Small intestine (tissue), 7 donors: ENCODE data around the gene VWA1. TPM values are rescaled to one million over a fixed set of nuclear protein-coding genes. Genes with fewer than 3 reads are reported as not detected.
"Not testable (repeated sequence)": the region's sequence is repeated elsewhere in the genome, so short reads cannot be mapped to it uniquely, and the experiment has no call there.

Experiments
- DNase-seq, 2 donors: peaks; one replicate each; pipeline versions ENCODE4 v3.0.0 to v3.0.0-alpha.2; 2013
- FAIRE-seq: peaks from 2 replicates; lab custom pipeline; 2012; peaks lifted over from hg19 to GRCh38; lab: Jason Lieb, UNC
- H3K27ac ChIP-seq, 3 donors: one replicate each; pipeline ENCODE4 v1.5.1; 2013; ENCODE audit warnings: low read length in 2 of 3, mild to moderate bottlenecking in 2 of 3, control low read depth in 1 of 3, inconsistent platforms in 1 of 3, low read depth in 1 of 3, moderate library complexity in 1 of 3
- H3K27me3 ChIP-seq, 3 donors: one replicate each; pipeline ENCODE4 v1.6.1; 2013; ENCODE audit warnings: low read length in 3 of 3, inconsistent platforms in 1 of 3; ENCODE audit not compliant: control insufficient read depth in 3 of 3, insufficient read depth in 3 of 3
- H3K36me3 ChIP-seq, 3 donors: one replicate each; pipeline ENCODE4 v1.6.1; 2013; ENCODE audit warnings: low read length in 3 of 3, inconsistent platforms in 1 of 3, low read depth in 1 of 3, mild to moderate bottlenecking in 1 of 3, moderate library complexity in 1 of 3; ENCODE audit not compliant: control insufficient read depth in 3 of 3, insufficient read depth in 2 of 3
- H3K4me1 ChIP-seq, 3 donors: one replicate each; pipeline ENCODE4 v1.6.1; 2013; ENCODE audit warnings: low read length in 2 of 3, inconsistent platforms in 1 of 3, low read depth in 1 of 3, mild to moderate bottlenecking in 1 of 3, moderate library complexity in 1 of 3; ENCODE audit not compliant: control insufficient read depth in 3 of 3, insufficient read depth in 2 of 3
- H3K4me3 ChIP-seq, 3 donors: one replicate each; pipeline ENCODE4 v1.5.1; 2013; ENCODE audit warnings: low read length in 3 of 3, control low read depth in 1 of 3, inconsistent platforms in 1 of 3, low read depth in 1 of 3, mild to moderate bottlenecking in 1 of 3, moderate library complexity in 1 of 3
- H3K9me3 ChIP-seq, 2 donors: one replicate each; pipeline ENCODE4 v1.6.1; 2013; ENCODE audit warnings: low read depth in 1 of 2, low read length in 1 of 2; ENCODE audit not compliant: control insufficient read depth in 2 of 2, insufficient read depth in 1 of 2
- WGBS, 3 donors: extraction: QIAGEN DNeasy Blood & Tissue Kit; methylation state at CpG; one replicate each; pipeline ENCODE4 v1.1.7; 2013; 5-methylcytosine and 5-hydroxymethylcytosine counted together
- polyA plus RNA-seq, 4 donors: library from polyadenylated mRNA; stranded (reverse) in 3 of 4; unstranded in 1 of 4; fragments of 200-250 nt in 3 of 4; fragments of 120-200 nt in 1 of 4; gene quantifications; one replicate each; pipeline versions ENCODE4 v1.2.1 to v1.2.3, GENCODE V29; 2013
- donor health status: healthy with polysubstance abuse.
- donor health status: control.
- donor health status: control.
- donor health status: Bipolar disorder and iron deficiency.
- donor health status: healthy.

Gene VWA1
- polyA plus RNA-seq, 4 donors: 0.67 to 122 (median 6.9) TPM

GRCh38 chr1:1400576-1401456 is 34.7 kb upstream of the VWA1 start:
- FAIRE-seq (no peak), DNase-seq (peak in 1 of 2 donors; percentile 57)
- peak overlapping the region in 2 of 3 donors; percentile 82 to 99 for H3K4me3 ChIP-seq
- 77 to 80% (median 79%) methylated on average over 22 of the region's 22 CpGs for WGBS, 3 donors
- H3K27ac ChIP-seq: peak overlapping the region in 2 of 3 donors; percentile 75 to 90
- H3K4me1 ChIP-seq: peaks cover 0 to 31% (median 7%) of the 10 kb centered on the region in 3 donors
- peaks cover 3 to 78% (median 5%) of the 10 kb centered on the region in 3 donors for H3K36me3 ChIP-seq
- no peaks in the 10 kb centered on the region for H3K27me3 ChIP-seq
- H3K9me3 ChIP-seq: no peaks in the 10 kb centered on the region

- no peak for FAIRE-seq
- H3K4me3 ChIP-seq: peak overlapping the region in 1 of 3 donors; percentile 11
- DNase-seq: no peak
These were observed 34.0 kb upstream of the VWA1 start for GRCh38 chr1:1401457-1402010.

DNA sequence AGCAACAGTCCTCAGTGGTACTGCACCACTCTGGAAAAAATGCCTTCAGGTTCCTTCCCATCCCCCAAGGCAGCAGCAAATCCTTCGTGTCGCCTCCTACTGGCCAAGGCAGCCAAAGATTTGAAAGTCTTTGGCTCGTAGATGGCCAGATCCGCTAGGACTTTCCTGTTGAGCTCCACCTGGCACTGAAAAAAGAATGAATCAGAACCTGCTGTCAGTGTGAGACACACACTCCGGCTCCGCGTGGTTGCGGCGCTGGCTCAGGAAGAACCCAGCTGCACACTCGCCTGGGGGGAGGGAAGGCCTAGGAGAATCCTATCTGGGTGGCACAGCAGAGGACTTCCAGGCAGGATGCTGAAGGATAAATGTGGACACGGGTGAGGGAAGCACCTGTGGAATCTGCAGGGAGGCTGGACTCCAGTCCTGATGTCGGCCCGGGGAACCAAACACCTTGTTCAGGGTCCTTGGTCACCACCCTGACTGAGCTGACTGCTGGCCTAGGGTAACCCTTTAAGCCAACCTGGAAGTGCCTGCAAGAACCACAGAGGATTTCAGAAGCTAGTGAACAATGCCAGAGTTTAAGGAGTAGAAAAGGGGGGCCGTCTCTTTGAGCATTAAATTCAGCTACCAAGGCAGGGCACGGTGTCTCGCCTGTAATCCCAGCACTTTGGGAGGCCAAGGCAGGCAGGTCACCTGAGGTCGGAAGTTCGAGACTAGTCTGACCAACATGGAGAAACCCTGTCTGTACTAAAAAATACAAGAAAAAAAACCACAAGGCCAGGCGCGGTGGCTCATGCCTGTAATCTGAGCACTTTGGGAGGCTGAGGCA is 33.2 kb upstream of the VWA1 start:
- Histone ChIP-seq H3K36me3 (peaks cover 3 to 75% (median 5%) of the 10 kb centered on the region in 3 donors), H3K4me3 (no peak overlapping the region), H3K9me3 (no peaks in the 10 kb centered on the region), H3K27ac (no peak overlapping the region), H3K4me1 (peaks cover 6 to 36% (median 10%) of the 10 kb centered on the region in 3 donors), H3K27me3 (no peaks in the 10 kb centered on the region)
- WGBS, 3 donors: 75 to 79% (median 77%) methylated on average over 20 of the region's 20 CpGs
- FAIRE-seq: no peak
- DNase-seq: peak; percentile 54 to 62

More at GRCh38 chr1:1401457-1402010, 34.0 kb upstream of the VWA1 start:
- Histone ChIP-seq H3K36me3 (peaks cover 3 to 79% (median 5%) of the 10 kb centered on the region in 3 donors), H3K27me3 (no peaks in the 10 kb centered on the region), H3K27ac (peak overlapping the region in 1 of 3 donors; percentile 75), H3K9me3 (no peaks in the 10 kb centered on the region), H3K4me1 (peaks cover 6 to 36% (median 10%) of the 10 kb centered on the region in 3 donors)
- 86 to 89% (median 88%) methylated on average over 7 of the region's 7 CpGs for WGBS, 3 donors

DNA sequence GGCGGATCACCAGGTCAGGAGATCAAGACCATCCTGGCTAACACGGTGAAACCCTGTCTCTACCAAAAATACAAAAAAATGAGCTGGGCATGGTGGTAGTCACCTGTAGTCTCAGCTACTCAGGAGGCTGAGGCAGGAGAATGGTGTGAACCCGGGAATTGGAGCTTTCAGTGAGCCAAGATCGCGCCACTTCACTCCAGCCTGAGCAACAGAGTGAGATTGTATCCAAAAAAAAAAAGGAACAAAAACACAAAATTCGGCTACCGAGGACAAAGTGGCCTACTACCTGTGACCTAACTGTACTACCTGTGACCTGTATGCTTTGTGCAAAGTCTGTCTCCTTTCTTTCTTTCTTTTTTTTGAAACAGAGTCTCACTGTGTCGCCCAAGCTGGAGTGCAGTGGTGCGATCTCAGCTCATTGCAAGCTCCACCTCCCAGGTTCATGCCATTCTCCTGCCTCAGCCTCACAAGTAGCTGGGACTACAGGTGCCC is 32.5 kb upstream of the VWA1 start:
- DNase-seq, FAIRE-seq, H3K9me3 ChIP-seq, H3K27me3 ChIP-seq, H3K27ac ChIP-seq, H3K4me3 ChIP-seq: not testable (repeated sequence)
- Histone ChIP-seq H3K4me1 (peaks cover 6 to 31% (median 9%) of the 10 kb centered on the region in 3 donors), H3K36me3 (peaks cover 3 to 69% (median 5%) of the 10 kb centered on the region in 3 donors)
- 84 to 92% (median 90%) methylated on average over 9 of the region's 9 CpGs for WGBS, 3 donors

- Histone ChIP-seq H3K27ac (no peak overlapping the region), H3K9me3 (no peaks in the 10 kb centered on the region), H3K27me3 (no peaks in the 10 kb centered on the region), H3K4me1 (peaks cover 6 to 31% (median 9%) of the 10 kb centered on the region in 3 donors), H3K4me3 (no peak overlapping the region), H3K36me3 (peaks cover 3 to 66% (median 5%) of the 10 kb centered on the region in 3 donors)
- DNase-seq (no peak), FAIRE-seq (no peak)
- 81 to 88% (median 85%) methylated on average over 7 of the region's 7 CpGs for WGBS, 3 donors
These were observed 31.8 kb upstream of the VWA1 start for GRCh38 chr1:1403653-1404052.

- H3K36me3 ChIP-seq: peaks cover 3 to 61% (median 5%) of the 10 kb centered on the region in 3 donors
- DNase-seq (peak in 1 of 2 donors; percentile 20), FAIRE-seq (no peak)
- H3K9me3 ChIP-seq: no peaks in the 10 kb centered on the region
- peak overlapping the region; percentile 88 to 98 (median 92) for H3K4me3 ChIP-seq
- no peaks in the 10 kb centered on the region for H3K27me3 ChIP-seq
- peak overlapping the region; percentile 43 to 90 (median 76) for H3K27ac ChIP-seq
- WGBS, 3 donors: 28 to 38% (median 36%) methylated on average over 36 to 43 of the region's 43 CpGs
- peaks cover 5 to 21% (median 6%) of the 10 kb centered on the region in 3 donors for H3K4me1 ChIP-seq
These were observed 29.2 kb upstream of the VWA1 start for GRCh38 chr1:1406101-1406820.

- no peak for FAIRE-seq
- Histone ChIP-seq H3K36me3 (peaks cover 3 to 57% (median 3%) of the 10 kb centered on the region in 3 donors), H3K27ac (peak within 1 kb of the TSS; percentile 76 to 90 (median 79)), H3K4me1 (peaks cover 5 to 18% (median 6%) of the 10 kb centered on the region in 3 donors), H3K4me3 (peak within 1 kb of the TSS; percentile 88 to 98 (median 92)), H3K27me3 (no peaks in the 10 kb centered on the region), H3K9me3 (peaks cover 0 to 1% of the 10 kb centered on the region in 2 donors)
- DNase-seq: peak; percentile 95 to 97
- WGBS, 3 donors: 0% methylated on average over 88 to 98 of the region's 98 CpGs
These were observed 28.5 kb upstream of the VWA1 start, which contains the start of gene MRPL20 for GRCh38 chr1:1406821-1407635. TSS of gene MRPL20 (minus strand) at chr1:1407293. CDS start at chr1:1407217, 76 bp downstream.
